K562 (cell line): ENCODE data around the gene IL11. TPM values are rescaled to one million over a fixed set of nuclear protein-coding genes. Genes with fewer than 3 reads are reported as not detected.

ENCODE experiments used
- ATAC-seq: fragments of 200-7000 bp; cut with Tn5 transposase; 3 replicates; pipeline ENCODE4 v1.9.1; 2020; ENCODE audit warnings: moderate library complexity
- BruUV-seq: library from RNA; stranded (reverse); fragments of 400-500 nt; replicated peaks from 2 replicates; lab custom pipeline; 2021; lab: Mats Ljungman, UMichigan
- CTCF ChIA-PET: fragments of 300-600 bp; formaldehyde crosslinking; extraction: SDS; loops from one replicate; lab custom pipeline; 2021; ENCODE audit warnings: low intra/inter-chr PET ratio; lab: Yijun Ruan, JAX
- POLR2A ChIA-PET: fragments of 300-600, 350-650 bp; sonication (Branson Sonifier 250); formaldehyde crosslinking; extraction: SDS; loops from one replicate; lab custom pipeline; 2021; ENCODE audit warnings: antibody characterized with exemption, inconsistent platforms; lab: Yijun Ruan, JAX
- DNase-seq, 4 experiments: peaks; one replicate each; pipeline versions ENCODE4 v3.0.0 to v3.0.0-alpha.2; 2011 to 2018; ENCODE audit warnings: low spot score in 3 of 4, mixed read lengths in 3 of 4; ENCODE audit errors: extremely low read depth in 1 of 4
- FAIRE-seq: peaks from 2 replicates; lab custom pipeline; 2011; peaks lifted over from hg19 to GRCh38; lab: Jason Lieb, UNC
- H2AFZ ChIP-seq: 2 replicates; pipeline ENCODE4 v1.6.0; 2011; ENCODE audit warnings: low read depth, low read length, control low read depth, inconsistent platforms
- H3K27ac ChIP-seq: fragments of 200-600 bp; 3 replicates; pipeline ENCODE4 v1.8.0; 2011; ENCODE audit warnings: low read depth, mild to moderate bottlenecking, control low read depth, inconsistent platforms, low read length, moderate library complexity, mixed read lengths; ENCODE audit errors: extremely low read depth
- H3K27me3 ChIP-seq, 2 experiments: fragments of 300-600 bp in 1 of 2; 2 replicates in 1 of 2; 3 replicates in 1 of 2; pipeline versions ENCODE4 v1.6.0 to v1.8.0; 2011; ENCODE audit warnings: inconsistent platforms in 2 of 2, low read length in 2 of 2, mild to moderate bottlenecking in 1 of 2, mixed read lengths in 1 of 2, moderate library complexity in 1 of 2; ENCODE audit not compliant: control insufficient read depth in 2 of 2, insufficient read depth in 2 of 2
- H3K36me3 ChIP-seq: fragments of 300-600 bp; 3 replicates; pipeline ENCODE4 v1.8.0; 2011; ENCODE audit warnings: mild to moderate bottlenecking, low read length, inconsistent platforms; ENCODE audit not compliant: control insufficient read depth, insufficient read depth
- H3K4me1 ChIP-seq, 2 experiments: fragments of 200-600 bp in 1 of 2; replicated peaks in 1 of 2; 2 replicates in 1 of 2; 3 replicates in 1 of 2; pipeline versions ENCODE4 v1.5.1 to v1.8.0; 2011; ENCODE audit warnings: inconsistent platforms in 2 of 2, low read length in 2 of 2, mild to moderate bottlenecking in 1 of 2, mixed read lengths in 1 of 2, moderate library complexity in 1 of 2; ENCODE audit not compliant: control insufficient read depth in 2 of 2, insufficient read depth in 2 of 2
- H3K4me2 ChIP-seq: 2 replicates; pipeline ENCODE4 v1.6.1; 2011; ENCODE audit warnings: low read length, control low read depth, inconsistent platforms, mixed read lengths; ENCODE audit not compliant: insufficient read depth
- H3K4me3 ChIP-seq: fragments of 200-600 bp; sonication (generic), shearing (Covaris generic); 2 replicates; pipeline ENCODE4 v1.5.1; 2016; ENCODE audit warnings: control low read depth, inconsistent platforms
- H3K79me2 ChIP-seq: fragments of 200-600 bp; 3 replicates; pipeline ENCODE4 v1.8.0; 2011; ENCODE audit warnings: low read length, inconsistent platforms; ENCODE audit not compliant: control insufficient read depth, insufficient read depth
- H3K9ac ChIP-seq, 2 experiments: 2 replicates each; pipeline versions ENCODE4 v1.6.0 to v1.6.1; 2011; ENCODE audit warnings: low read depth in 2 of 2, low read length in 2 of 2, control low read depth in 1 of 2, inconsistent platforms in 1 of 2, mild to moderate bottlenecking in 1 of 2, mixed read lengths in 1 of 2; ENCODE audit not compliant: insufficient read depth in 1 of 2
- H3K9me1 ChIP-seq: one replicate; pipeline ENCODE4 v1.6.0; 2011; ENCODE audit warnings: inconsistent platforms, mild to moderate bottlenecking, low read length, moderate library complexity; ENCODE audit not compliant: control insufficient read depth, insufficient read depth
- H3K9me3 ChIP-seq: replicated peaks from 2 replicates; pipeline ENCODE4 v1.5.1; 2011; ENCODE audit warnings: low read depth, low read length, inconsistent platforms; ENCODE audit not compliant: control insufficient read depth, insufficient read depth
- H4K20me1 ChIP-seq: replicated peaks from 2 replicates; pipeline ENCODE4 v1.6.1; 2011; ENCODE audit warnings: low read length, inconsistent platforms, mixed read lengths; ENCODE audit not compliant: control insufficient read depth, insufficient read depth
- BCOR ChIP-seq: fragments of 450-650 bp; IDR thresholded peaks from 2 replicates; pipeline ENCODE4 v1.6.1; 2016
- E2F4 ChIP-seq: sonication (generic); formaldehyde crosslinking; IDR thresholded peaks from 2 replicates; pipeline ENCODE4 v1.8.0; 2022; ENCODE audit warnings: mild to moderate bottlenecking, low read depth, missing genetic modification reagents
- HMBOX1 ChIP-seq: sonication (generic); IDR thresholded peaks from 2 replicates; pipeline ENCODE4 v1.6.1; 2016
- KDM1A ChIP-seq, 2 experiments: fragments of 450-650 bp; IDR thresholded peaks; 2 replicates each; pipeline ENCODE4 v1.6.1; 2016; ENCODE audit warnings: mild to moderate bottlenecking in 2 of 2
- RBM25 ChIP-seq: fragments of 200-400 bp; formaldehyde crosslinking; IDR thresholded peaks from 2 replicates; pipeline ENCODE4 v1.6.1; 2018; ENCODE audit warnings: low read length, low read depth, moderate library complexity; ENCODE audit not compliant: severe bottlenecking
- THRAP3 ChIP-seq: fragments of 450-650 bp; IDR thresholded peaks from 2 replicates; pipeline ENCODE4 v1.6.1; 2016; ENCODE audit warnings: mild to moderate bottlenecking, inconsistent platforms, borderline replicate concordance
- WGBS: fragments of 100-300 bp; shearing (Covaris generic); methylation state at CpG from one replicate; pipeline ENCODE4 v1.1.6; 2016; ENCODE audit warnings: low coverage, mixed read lengths; ENCODE audit not compliant: insufficient coverage; ENCODE audit errors: missing lambda C conversion rate; 5-methylcytosine and 5-hydroxymethylcytosine counted together
- in situ Hi-C: fragments of 300-500 bp; cut with MboI; formaldehyde crosslinking; loops from 4 replicates; pipeline ENCODE4 v1.15.0; 2018; ENCODE audit warnings: inconsistent platforms, mixed read lengths
- intact Hi-C: fragments of 100-400 bp; cut with micrococcal nuclease; formaldehyde crosslinking; loops from 2 replicates; pipeline ENCODE4 v1.14.2; 2022
- polyA plus RNA-seq, 8 experiments: library from polyadenylated mRNA; depleted of rRNA in 4 of 8; stranded (reverse) in 5 of 8; unstranded in 3 of 8; fragments of >200 nt; fragmentation: Nextera tagmentation in 2 of 8; fragmentation: Illumina TruSeq in 1 of 8; extraction: Ambion mirVana in 2 of 8; extraction: Trizol in 1 of 8; gene quantifications; 2 replicates each; pipeline versions ENCODE4 v1.2.1 to v1.2.3, GENCODE V29; 2011 to 2014; ENCODE audit warnings: inconsistent platforms in 1 of 8, missing spikeins in 1 of 8
- total RNA-seq, 7 experiments: library from RNA; depleted of rRNA in 6 of 7; stranded (reverse); fragments of >200 nt in 6 of 7; fragmentation: Illumina TruSeq in 2 of 7; extraction: Trizol in 2 of 7; gene quantifications; 2 replicates each; pipeline versions ENCODE4 v1.2.1 to v1.2.3, GENCODE V29; 2011 to 2021; ENCODE audit warnings: low replicate concordance in 1 of 7

IL11 gene
- total and polyA plus RNA-seq, 9 of the 15 experiments (the other 6 are each of a cell fraction or from before 2014, with no cell fraction given): 0.04 to 0.42 (median 0.06) TPM; not detected in 6

GRCh38 chr19:55315956-55316525 lies 54.2 kb downstream of the IL11 start:
- Histone ChIP-seq H4K20me1 (no peaks in the 10 kb centered on the region), H3K4me1 (peaks cover 9 to 44% of the 10 kb centered on the region in 2 experiments; a peak in 4 of 5 replicates), H3K4me3 (no peak overlapping the region), H3K79me2 (no peaks in the 10 kb centered on the region), H3K9me3 (no peaks in the 10 kb centered on the region), H3K9ac (no peak overlapping the region)
- DNase-seq: no peak
- ChIA-PET POLR2A (interaction anchor here (0.5 to 3.0 kb wide), 3 partner anchors 23 to 126 kb away, joined by 3 to 7 read pairs (median 3); partner anchors contain the start of gene PPP6R1), CTCF (no interaction called here)
- TF ChIP-seq BCOR (peak; percentile 62), KDM1A (IDR thresholded peaks at IDR 0.05) (0 out of 4 replicates have a peak, but pooled peaks of 1 of the 2 experiments have one; percentile 12), RBM25 (peak; percentile 40), THRAP3 (no peak)
- TF ChIP-seq, all 486 proteins: peak for 3
- Histone ChIP-seq H2AFZ (no peak overlapping the region), H3K27me3 (no peaks in the 10 kb centered on the region), H3K4me2 (no peak overlapping the region), H3K27ac (no peak overlapping the region), H3K36me3 (no peaks in the 10 kb centered on the region), H3K9me1 (no peaks in the 10 kb centered on the region)
- intact Hi-C loops (no loop called here), in situ Hi-C loops (no loop called here)
- BruUV-seq: no TSS peak
- ATAC-seq: no peak
- 70% methylated on average over 13 of the region's 13 CpGs for WGBS
- no peak for FAIRE-seq

GRCh38 chr19:55314396-55314795 lies 55.9 kb downstream of the IL11 start:
- Histone ChIP-seq H2AFZ (peak overlapping the region; percentile 80), H3K9ac (peak overlapping the region; percentile 12 to 79; a peak in 3 of 4 replicates)
- BruUV-seq: no TSS peak
- TF ChIP-seq E2F4 (no peak), HMBOX1 (peak; percentile 48; the same call in 1 of the 2 replicates)
- TF ChIP-seq, all 486 proteins: peak for 1
- Histone ChIP-seq H3K27ac (peak overlapping the region; percentile 65), H3K9me3 (no peaks in the 10 kb centered on the region), H3K4me3 (no peak overlapping the region), H3K9me1 (no peaks in the 10 kb centered on the region), H3K79me2 (no peaks in the 10 kb centered on the region), H3K27me3 (no peaks in the 10 kb centered on the region), H3K4me2 (peak overlapping the region; percentile 27; the same call in 1 of the 2 replicates), H4K20me1 (no peaks in the 10 kb centered on the region), H3K36me3 (no peaks in the 10 kb centered on the region), H3K4me1 (peaks cover 9 to 39% of the 10 kb centered on the region in 2 experiments; a peak in 4 of 5 replicates)
- 40% methylated on average over 8 of the region's 8 CpGs for WGBS
- intact Hi-C loops (no loop called here), in situ Hi-C loops (no loop called here)
- POLR2A ChIA-PET: interaction anchor here (1.0 to 3.0 kb wide), 5 partner anchors 10 to 85 kb away, joined by 3 to 7 read pairs (median 3); partner anchors contain the start of genes PPP6R1 and TMEM150B
- ATAC-seq: peak; percentile 70
- FAIRE-seq: no peak
- DNase-seq: peak in 3 of 4 experiments; percentile 38 to 40 (median 39)
- CTCF ChIA-PET: no interaction called here
